GM18870 (cell line): ENCODE measurements around the gene RXYLT1.
"Not testable (repeated sequence)": the region's sequence is repeated elsewhere in the genome, so short reads cannot be mapped to it uniquely, and the experiment has no call there.

Experiments
- ATAC-seq: cut with Tn5 transposase; IDR thresholded peaks from one replicate; pipeline ENCODE4 v1.9.1; 2021; ENCODE audit warnings: moderate library complexity; ENCODE audit not compliant: unreplicated experiment

Gene RXYLT1

GRCh38 chr12:63842750-63843149 is 63.0 kb downstream of the RXYLT1 start:
- not testable (repeated sequence) for ATAC-seq

DNA sequence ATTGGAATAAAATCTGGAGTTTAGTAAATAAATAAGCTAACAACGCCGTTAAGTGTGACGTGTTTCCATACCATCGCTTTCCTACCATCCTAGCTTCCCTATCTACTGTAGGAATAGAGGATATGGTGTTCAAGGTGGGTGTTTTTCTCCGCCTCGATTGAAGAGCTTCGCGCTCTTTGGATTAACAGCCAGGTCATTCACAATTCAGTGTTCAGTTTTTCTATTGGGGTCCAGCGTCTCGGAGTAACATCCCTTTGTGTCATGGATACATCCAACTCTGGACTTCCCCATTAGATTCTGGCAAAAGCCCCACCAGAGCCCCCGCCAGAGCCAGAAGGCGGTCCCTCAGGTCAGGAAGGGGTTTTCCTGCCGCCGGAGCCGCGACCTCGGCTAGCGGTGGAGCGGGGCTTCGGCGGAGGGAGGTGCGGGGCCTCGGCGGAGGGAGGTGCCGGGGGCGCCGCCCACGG is 63.6 kb downstream of the RXYLT1 start:
- ATAC-seq, result no peak

DNA sequence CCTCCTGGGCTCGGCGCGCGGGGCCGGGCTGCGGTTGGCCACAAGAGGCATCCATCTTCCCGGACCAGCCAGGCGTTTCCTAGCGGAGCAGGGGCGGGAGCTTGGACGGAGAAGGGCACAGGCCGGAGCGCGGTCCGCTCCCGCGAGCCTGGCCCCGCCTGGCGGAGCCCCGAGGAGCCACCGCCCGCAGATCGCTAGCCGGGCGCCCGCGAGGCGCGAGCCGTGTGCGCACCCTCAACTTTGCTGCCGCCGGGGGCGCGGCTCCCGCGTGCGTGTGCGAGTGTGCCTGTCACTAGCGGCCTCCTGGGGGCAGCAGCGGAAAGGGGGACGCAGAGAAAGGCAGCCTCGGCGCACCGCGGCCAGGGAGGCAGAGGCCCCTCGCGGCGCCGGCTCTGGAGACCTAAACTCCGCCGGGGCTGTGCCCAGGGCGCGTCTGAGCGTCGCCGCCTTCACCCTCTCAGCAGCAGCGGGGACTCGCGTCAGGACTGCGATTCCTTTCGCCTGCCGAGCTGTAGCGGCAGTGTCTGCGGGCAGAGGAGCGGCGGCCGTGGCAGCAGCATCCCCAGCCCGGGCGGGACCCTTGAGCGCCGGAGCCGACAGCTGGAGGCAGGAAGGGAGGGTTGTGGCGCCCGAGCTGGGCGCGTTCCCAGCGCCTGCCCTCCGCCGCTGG is 64.1 kb downstream of the RXYLT1 start:
- ATAC-seq, result peak; percentile 88

- no peak for ATAC-seq
These were observed 65.0 kb downstream of the RXYLT1 start, which contains the start of gene SRGAP1 for GRCh38 chr12:63844391-63845341. Gene SRGAP1, plus strand, starts transcription at chr12:63844700. Its CDS starts 117 bp downstream, at chr12:63844817.

DNA sequence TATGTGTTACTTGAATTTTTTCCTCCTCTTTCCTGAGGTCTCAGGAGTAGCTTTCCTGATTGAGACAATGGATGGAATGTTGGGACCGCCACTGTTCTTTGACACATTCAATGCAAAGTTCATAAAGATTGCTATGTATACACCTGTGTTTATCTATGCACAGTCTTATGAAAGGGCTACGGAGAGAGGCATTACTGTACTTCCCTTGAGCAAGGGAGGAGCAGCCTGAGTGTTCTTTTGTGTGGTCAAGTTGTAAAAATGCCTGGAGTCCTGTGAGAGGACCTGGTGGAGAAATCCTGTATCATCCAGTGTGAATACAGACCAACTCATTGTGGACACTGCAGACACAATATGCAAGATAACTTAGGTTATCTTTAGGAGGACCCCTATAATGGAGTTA is 66.0 kb downstream of the RXYLT1 start:
- ATAC-seq, result no peak

- ATAC-seq, result no peak
These were observed 66.7 kb downstream of the RXYLT1 start for GRCh38 chr12:63846238-63846967.

DNA sequence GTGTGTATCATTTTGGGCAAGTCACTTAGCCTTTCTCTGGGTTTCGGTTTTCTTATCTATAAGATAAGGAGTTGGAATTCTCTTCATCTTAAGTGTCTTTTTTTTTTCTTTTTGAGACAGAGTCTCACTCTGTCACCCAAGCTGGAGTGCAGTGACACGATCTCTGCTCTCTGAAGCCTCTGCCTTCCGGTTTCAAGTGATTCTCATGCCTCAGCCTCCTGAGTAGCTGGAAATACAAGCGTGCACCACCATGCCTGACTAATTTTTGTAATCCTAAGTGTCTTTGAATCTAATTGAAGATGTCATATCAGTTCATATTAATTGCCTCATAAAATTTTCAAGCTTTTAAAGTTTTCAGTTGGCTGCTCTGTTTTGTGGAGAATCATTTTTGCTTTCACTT is 68.7 kb downstream of the RXYLT1 start:
- ATAC-seq, result no peak

DNA sequence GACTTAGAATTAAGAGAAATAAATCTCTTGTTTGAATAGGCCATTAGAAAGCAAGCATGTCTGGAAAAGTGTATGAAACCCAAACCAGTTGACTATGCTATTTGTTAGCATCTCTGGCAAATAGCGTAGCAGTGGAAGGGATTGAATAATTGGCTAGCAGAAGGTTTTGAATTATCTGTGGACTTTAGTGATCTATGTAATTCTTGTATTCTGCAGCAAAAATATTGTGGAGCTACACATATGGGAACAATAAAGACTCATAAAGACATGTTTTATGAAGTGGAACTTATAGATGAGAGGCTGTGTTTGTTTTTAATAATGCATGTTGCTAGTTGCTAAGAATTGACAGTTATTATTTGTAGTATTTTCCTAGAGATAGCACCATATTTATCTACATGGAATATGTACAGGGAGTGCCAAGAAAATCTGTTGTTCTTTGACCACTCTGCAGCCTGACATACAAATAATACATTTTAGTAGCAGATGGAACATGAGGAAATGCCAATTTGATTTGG is 69.5 kb downstream of the RXYLT1 start:
- ATAC-seq, result no peak

GRCh38 chr12:63849641-63850040 is 69.9 kb downstream of the RXYLT1 start:
- ATAC-seq, result no peak

- ATAC-seq, result no peak
These were observed 74.3 kb downstream of the RXYLT1 start for GRCh38 chr12:63853978-63854377.

GRCh38 chr12:63855299-63855698 is 75.6 kb downstream of the RXYLT1 start:
- ATAC-seq, result no peak

- ATAC-seq, result no peak
These were observed 78.3 kb downstream of the RXYLT1 start for GRCh38 chr12:63857771-63858670.
